ENCODE measurements around the gene CBX4. TPM values are rescaled to one million over a fixed set of nuclear protein-coding genes. Genes with fewer than 3 reads are reported as not detected.

CBX4 gene
- total RNA-seq, 6 experiments from 2014 or later, result 18.2 to 20.2 (median 19.3) TPM

DNA sequence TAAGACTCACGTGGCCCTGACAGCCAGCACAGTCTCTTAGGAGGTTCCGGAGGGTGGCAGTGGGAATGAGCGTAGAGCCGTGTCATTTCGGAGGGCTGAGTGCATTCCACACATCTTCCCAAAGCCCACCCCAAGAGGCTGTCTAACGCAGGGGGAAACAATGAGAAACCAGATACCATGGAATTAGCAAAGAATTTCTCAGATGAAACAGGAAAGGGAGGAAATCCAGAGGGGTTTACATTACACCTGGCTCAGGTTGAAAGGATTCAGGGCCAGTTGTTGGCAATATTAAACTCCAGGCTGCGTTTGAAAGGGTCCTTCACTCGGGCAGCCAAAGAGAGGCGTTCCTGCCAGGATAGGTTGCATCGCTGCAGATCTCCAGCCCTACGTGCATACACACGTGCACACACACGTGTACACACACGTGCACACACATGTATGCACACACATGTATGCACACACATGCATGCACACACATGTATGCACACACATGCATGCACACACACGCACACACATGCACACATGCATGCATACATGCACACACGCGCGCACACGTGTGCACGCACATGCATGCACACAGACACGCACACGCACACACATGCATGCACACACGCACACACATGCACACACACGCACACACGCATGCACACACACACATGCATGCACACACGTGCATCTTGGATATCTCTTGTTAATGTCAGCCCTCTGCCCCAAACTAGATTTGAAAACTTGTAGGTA lies 12.2 kb downstream of the CBX4 start:
- no peak overlapping the region for H3K4me3 Mint-ChIP-seq

DNA sequence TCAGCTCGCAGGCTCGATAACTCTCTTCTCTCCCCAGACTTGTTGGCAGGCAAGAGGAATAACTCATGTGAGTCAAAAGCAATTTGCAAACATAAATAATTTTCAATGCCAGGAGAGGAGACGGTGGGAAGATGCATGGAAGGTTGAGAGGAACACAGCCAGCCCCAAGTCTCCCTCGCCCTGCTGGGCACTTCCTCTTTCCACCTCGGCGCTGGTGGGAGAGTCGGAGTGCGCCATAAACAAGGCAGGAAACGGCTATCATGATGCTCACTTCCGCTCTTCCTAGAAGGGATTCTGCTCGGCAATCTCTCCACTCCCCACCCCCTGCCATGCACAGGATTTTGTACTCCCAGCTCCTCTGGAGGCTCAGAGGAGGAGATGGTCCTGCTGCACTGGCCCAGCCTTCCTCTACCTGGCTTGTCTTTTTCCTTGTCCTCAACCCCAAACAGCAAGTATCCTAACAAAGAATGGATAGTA lies 13.0 kb downstream of the CBX4 start:
- TF ChIP-seq, protein P1, sequence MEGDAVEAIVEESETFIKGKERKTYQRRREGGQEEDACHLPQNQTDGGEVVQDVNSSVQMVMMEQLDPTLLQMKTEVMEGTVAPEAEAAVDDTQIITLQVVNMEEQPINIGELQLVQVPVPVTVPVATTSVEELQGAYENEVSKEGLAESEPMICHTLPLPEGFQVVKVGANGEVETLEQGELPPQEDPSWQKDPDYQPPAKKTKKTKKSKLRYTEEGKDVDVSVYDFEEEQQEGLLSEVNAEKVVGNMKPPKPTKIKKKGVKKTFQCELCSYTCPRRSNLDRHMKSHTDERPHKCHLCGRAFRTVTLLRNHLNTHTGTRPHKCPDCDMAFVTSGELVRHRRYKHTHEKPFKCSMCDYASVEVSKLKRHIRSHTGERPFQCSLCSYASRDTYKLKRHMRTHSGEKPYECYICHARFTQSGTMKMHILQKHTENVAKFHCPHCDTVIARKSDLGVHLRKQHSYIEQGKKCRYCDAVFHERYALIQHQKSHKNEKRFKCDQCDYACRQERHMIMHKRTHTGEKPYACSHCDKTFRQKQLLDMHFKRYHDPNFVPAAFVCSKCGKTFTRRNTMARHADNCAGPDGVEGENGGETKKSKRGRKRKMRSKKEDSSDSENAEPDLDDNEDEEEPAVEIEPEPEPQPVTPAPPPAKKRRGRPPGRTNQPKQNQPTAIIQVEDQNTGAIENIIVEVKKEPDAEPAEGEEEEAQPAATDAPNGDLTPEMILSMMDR (IDR thresholded peaks at IDR 0.05), result no peak
- Mint-ChIP-seq H3K27ac (no peak overlapping the region), H3K9me3 (no peaks in the 10 kb centered on the region), H3K4me3 (no peak overlapping the region), H3K36me3 (ENCODE audit: low read depth) (no peaks in the 10 kb centered on the region; the same call in 1 of the 2 replicates), H3K27me3 (ENCODE audit: insufficient read depth) (peaks cover 18% of the 10 kb centered on the region), H3K4me1 (ENCODE audit: low read depth) (peaks cover 13% of the 10 kb centered on the region)
- no peak for DNase-seq

More for the DNA sequence above, 12.2 kb downstream of the CBX4 start:
- no peak for DNase-seq
- Mint-ChIP-seq H3K4me1 (ENCODE audit: low read depth) (peaks cover 13% of the 10 kb centered on the region), H3K27ac (no peak overlapping the region), H3K27me3 (ENCODE audit: insufficient read depth) (peaks cover 15% of the 10 kb centered on the region), H3K9me3 (no peaks in the 10 kb centered on the region), H3K36me3 (ENCODE audit: low read depth) (no peaks in the 10 kb centered on the region; the same call in 1 of the 2 replicates)
- TF ChIP-seq, protein P1 (IDR thresholded peaks at IDR 0.05), result no peak

DNA sequence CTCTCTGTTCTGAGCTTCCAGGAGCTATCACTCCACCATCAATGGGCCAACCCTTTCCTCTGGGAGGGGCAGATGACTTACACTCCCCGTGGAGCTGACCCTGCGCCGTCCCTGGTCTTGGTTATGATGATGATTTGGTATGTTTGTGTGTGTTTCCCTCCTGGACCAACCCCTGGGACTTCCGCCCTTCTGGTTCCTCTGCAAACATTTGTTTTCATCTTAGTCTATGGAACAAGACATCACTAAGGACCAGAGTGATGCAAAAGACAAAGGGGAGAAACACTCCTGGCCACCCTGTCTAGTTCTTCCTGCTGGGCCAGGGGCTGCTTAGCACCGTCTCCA lies 13.7 kb downstream of the CBX4 start:
- H3K36me3 Mint-ChIP-seq (ENCODE audit: low read depth), result no peaks in the 10 kb centered on the region; the same call in 1 of the 2 replicates
- peaks cover 25% of the 10 kb centered on the region for H3K27me3 Mint-ChIP-seq (ENCODE audit: insufficient read depth)
- peaks cover 13% of the 10 kb centered on the region for H3K4me1 Mint-ChIP-seq (ENCODE audit: low read depth)
- no peaks in the 10 kb centered on the region for H3K9me3 Mint-ChIP-seq
- H3K27ac Mint-ChIP-seq, result no peak overlapping the region
- TF ChIP-seq, protein P1 (IDR thresholded peaks at IDR 0.05), result no peak
- no peak overlapping the region for H3K4me3 Mint-ChIP-seq
- DNase-seq, result no peak

DNA sequence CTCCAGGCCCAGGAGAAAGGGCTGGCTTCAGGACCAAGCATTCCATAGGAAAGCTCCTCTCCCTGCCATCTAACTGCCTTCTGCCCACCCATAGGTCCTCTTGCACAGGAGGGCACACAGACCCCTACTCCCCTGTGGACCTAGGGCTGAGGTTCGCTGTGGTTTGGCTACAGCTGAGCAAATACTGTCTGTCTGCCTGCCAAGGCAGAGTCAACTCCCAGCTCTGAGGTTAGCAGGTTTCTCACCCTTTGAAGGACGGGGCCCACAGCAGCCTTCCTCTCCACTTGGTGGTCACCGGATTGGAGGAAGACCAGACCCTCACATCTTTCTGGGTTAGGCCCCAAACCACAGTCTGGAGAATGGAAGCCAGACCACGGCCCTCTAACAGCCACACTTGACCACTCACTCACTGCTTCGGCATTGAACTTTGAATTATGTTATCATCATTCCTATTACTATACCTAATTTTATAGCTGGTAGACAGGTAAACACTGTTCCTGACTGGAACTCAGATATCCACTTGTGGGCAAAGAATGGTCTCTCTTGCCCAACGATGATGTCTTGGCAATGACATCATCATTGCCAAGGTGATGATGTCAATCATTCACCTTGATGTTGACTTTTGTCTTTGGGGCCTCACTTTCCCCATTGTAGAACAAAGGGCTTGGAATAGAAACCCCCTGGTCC lies 14.2 kb downstream of the CBX4 start:
- H3K9me3 Mint-ChIP-seq, result no peaks in the 10 kb centered on the region
- H3K27me3 Mint-ChIP-seq (ENCODE audit: insufficient read depth), result peaks cover 30% of the 10 kb centered on the region
- no peaks in the 10 kb centered on the region; the same call in 1 of the 2 replicates for H3K36me3 Mint-ChIP-seq (ENCODE audit: low read depth)
- H3K4me3 Mint-ChIP-seq, result no peak overlapping the region
- H3K4me1 Mint-ChIP-seq (ENCODE audit: low read depth), result peaks cover 13% of the 10 kb centered on the region
- TF ChIP-seq, protein P1 (IDR thresholded peaks at IDR 0.05), result no peak
- DNase-seq, result no peak
- H3K27ac Mint-ChIP-seq, result no peak overlapping the region

DNA sequence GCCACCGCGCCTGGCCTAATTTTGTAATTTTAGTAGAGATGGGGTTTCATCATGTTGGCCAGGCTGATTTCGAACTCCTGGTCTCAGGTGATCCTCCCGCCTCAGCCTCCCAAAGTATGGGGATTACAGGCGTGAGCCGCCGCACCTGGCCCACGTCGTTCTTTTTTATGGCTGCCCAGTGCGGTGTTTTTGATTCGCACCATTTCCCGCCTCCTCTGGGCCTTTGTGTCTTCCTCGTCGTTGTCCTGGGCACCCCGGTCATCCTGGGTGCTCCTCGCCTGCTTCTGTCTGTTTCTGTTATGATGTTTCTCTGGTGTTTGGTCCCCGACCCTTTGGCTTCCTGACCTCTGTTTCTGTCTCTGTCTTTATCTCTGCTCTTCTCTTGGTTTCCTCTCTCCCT lies 15.0 kb downstream of the CBX4 start:
- Mint-ChIP-seq H3K4me3 (no peak overlapping the region), H3K27me3 (ENCODE audit: insufficient read depth) (peaks cover 38% of the 10 kb centered on the region), H3K36me3 (ENCODE audit: low read depth) (no peaks in the 10 kb centered on the region; the same call in 1 of the 2 replicates), H3K9me3 (no peaks in the 10 kb centered on the region), H3K27ac (no peak overlapping the region), H3K4me1 (ENCODE audit: low read depth) (peaks cover 12% of the 10 kb centered on the region)
- TF ChIP-seq, protein P1 (IDR thresholded peaks at IDR 0.05), result no peak
- no peak for DNase-seq

Measured in HFFc6 (cell line).